Ascending aorta (tissue), 2 donors: Measurements from ENCODE around the gene MPV17L. TPM values are rescaled to one million over a fixed set of nuclear protein-coding genes. Genes with fewer than 3 reads are reported as not detected.
"Not testable (repeated sequence)": the region's sequence is repeated elsewhere in the genome, so short reads cannot be mapped to it uniquely, and the experiment has no call there.

Experiments
- DNase-seq, 2 donors: peaks; one replicate each; pipeline ENCODE4 v3.0.0-alpha.2; 2019; ENCODE audit warnings: low spot score in 2 of 2
- H3K27ac ChIP-seq, 2 donors: fragments of 200-600 bp; sonication (generic); one replicate each; pipeline ENCODE4 v1.5.1; 2016 to 2017; ENCODE audit warnings: mild to moderate bottlenecking in 1 of 2
- H3K27me3 ChIP-seq: fragments of 200-600 bp; sonication (generic); one replicate; pipeline ENCODE4 v1.5.1; 2017
- H3K36me3 ChIP-seq, 2 donors: fragments of 200-600 bp; sonication (generic); one replicate each; pipeline ENCODE4 v1.5.1; 2016
- H3K4me1 ChIP-seq, 2 donors: fragments of 200-600 bp; sonication (generic); one replicate each; pipeline ENCODE4 v1.5.1; 2016 to 2017; ENCODE audit warnings: mild to moderate bottlenecking in 1 of 2
- H3K4me3 ChIP-seq, 2 donors: fragments of 200-600 bp; sonication (generic); one replicate each; pipeline ENCODE4 v1.5.1; 2016 to 2017; ENCODE audit warnings: mild to moderate bottlenecking in 1 of 2
- H3K9me3 ChIP-seq, 2 donors: fragments of 200-600 bp; sonication (generic); one replicate each; pipeline ENCODE4 v1.5.1; 2016
- intact Hi-C: fragments of 100-400 bp; cut with DNase I; formaldehyde crosslinking; loops from one replicate; pipeline ENCODE4 v1.15.1; 2023
- total RNA-seq: library from RNA; depleted of rRNA; stranded (reverse); fragments of >200 nt; gene quantifications from one replicate; pipeline ENCODE4 v1.1.0, GENCODE V29; 2016
- TF ChIP-seq, protein P1 (sequence below), 3 experiments: fragments of 200-600 bp in 2 of 3; fragments of 450-650 bp in 1 of 3; sonication (generic) in 2 of 3; IDR thresholded peaks; one replicate each; pipeline ENCODE4 v1.5.1; 2016 to 2019; ENCODE audit warnings: antibody characterized with exemption in 3 of 3, mild to moderate bottlenecking in 1 of 3, moderate library complexity in 1 of 3

MPV17L gene
- total RNA-seq, 1 donor from 2014 or later: 0.75 TPM

DNA sequence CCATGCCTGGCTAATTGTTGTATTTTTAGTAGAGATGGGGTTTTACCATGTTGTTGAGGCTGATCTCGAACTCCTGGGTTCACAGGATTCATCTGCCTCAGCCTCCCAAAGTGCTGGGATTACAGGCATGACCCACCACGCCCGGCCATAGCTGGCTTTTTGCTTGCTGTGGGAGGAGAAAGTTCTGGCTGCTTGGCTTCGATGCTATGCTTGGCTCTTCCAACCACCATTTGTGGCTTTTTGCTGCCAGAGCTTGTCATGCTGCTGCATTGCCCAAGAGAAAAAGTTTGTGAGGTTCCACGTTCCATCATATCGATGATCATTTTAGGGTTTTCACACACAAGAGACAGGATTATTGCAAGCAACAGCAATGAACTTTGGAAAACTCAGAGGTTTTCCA is 55.1 kb downstream of the MPV17L start:
- no peaks in the 10 kb centered on the region for H3K27me3 ChIP-seq
- intact Hi-C loops: no loop called here
- no peaks in the 10 kb centered on the region for H3K9me3 ChIP-seq
- peaks cover 0 to 3% of the 10 kb centered on the region in 2 donors for H3K36me3 ChIP-seq
- peaks cover 0 to 4% of the 10 kb centered on the region in 2 donors for H3K4me1 ChIP-seq
- DNase-seq: no peak
- H3K27ac ChIP-seq: no peak overlapping the region
- no peak overlapping the region for H3K4me3 ChIP-seq
- TF ChIP-seq, protein P1, sequence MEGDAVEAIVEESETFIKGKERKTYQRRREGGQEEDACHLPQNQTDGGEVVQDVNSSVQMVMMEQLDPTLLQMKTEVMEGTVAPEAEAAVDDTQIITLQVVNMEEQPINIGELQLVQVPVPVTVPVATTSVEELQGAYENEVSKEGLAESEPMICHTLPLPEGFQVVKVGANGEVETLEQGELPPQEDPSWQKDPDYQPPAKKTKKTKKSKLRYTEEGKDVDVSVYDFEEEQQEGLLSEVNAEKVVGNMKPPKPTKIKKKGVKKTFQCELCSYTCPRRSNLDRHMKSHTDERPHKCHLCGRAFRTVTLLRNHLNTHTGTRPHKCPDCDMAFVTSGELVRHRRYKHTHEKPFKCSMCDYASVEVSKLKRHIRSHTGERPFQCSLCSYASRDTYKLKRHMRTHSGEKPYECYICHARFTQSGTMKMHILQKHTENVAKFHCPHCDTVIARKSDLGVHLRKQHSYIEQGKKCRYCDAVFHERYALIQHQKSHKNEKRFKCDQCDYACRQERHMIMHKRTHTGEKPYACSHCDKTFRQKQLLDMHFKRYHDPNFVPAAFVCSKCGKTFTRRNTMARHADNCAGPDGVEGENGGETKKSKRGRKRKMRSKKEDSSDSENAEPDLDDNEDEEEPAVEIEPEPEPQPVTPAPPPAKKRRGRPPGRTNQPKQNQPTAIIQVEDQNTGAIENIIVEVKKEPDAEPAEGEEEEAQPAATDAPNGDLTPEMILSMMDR (IDR thresholded peaks at IDR 0.05): no peak

DNA sequence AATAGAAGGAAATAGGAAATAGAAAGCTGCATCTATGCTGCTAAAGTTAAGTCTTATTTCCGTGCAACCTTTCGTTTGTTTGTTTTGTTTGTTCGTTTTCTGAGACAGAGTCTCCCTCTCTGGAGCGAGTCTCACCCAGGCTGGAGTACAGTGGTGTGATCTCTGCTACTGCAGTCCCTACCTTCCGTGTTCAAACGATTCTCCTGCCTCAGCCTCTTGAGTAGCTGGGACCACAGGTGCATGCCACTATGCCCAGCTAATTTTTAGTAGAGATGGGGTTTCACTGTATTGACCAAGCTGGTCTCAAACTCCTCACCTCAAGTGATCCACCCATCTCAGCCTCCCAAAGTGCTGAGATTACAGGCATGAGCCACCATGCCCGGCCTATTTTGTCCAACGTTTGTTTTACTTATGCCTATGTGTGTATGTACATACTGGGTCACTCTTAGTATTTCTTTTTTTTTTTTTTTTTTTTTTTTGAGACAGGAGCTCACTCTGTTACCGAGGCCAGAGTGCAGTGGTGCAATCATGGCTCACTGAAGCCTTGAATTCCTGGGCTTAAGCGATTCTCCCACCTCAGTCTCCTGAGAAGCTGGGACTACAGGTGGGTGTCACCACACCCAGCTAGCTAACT is 55.7 kb downstream of the MPV17L start:
- intact Hi-C loops: no loop called here
- H3K4me1 ChIP-seq: peaks cover 0 to 4% of the 10 kb centered on the region in 2 donors
- H3K27ac ChIP-seq: no peak overlapping the region
- H3K4me3 ChIP-seq: no peak overlapping the region
- H3K9me3 ChIP-seq: no peaks in the 10 kb centered on the region
- TF ChIP-seq, protein P1 (IDR thresholded peaks at IDR 0.05): no peak
- H3K27me3 ChIP-seq: no peaks in the 10 kb centered on the region
- peaks cover 0 to 3% of the 10 kb centered on the region in 2 donors for H3K36me3 ChIP-seq
- no peak for DNase-seq

DNA sequence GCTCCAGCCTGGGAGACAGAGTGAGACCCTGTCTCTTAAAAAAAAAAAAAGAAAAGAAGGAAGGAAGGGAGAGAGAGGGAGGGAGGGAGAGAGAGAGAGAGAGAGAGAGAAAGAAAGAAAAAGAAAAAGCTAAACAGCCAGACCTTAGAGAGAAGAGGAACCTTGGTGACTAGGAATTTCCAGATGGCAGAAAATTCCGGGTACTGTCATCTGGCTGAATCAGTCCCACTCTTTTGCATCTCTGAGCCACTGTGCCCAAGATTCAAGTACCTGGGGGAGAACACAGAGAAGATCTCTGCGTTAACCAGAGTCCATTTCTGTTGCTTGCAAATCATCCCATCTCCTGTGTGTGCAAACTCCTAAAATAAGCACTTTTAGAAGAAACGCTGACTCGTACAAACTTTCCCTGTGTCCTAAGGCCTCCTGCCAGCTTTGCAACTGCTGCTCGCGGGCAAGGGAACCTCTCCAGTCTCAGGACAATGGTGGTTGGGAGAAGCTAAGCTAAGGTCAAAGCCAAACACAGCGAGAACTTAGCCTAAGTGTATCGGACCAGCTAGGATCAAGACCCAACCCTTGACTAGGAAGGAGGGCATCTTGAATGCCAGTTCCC is 56.8 kb downstream of the MPV17L start:
- no peak overlapping the region for H3K4me3 ChIP-seq
- no peaks in the 10 kb centered on the region for H3K9me3 ChIP-seq
- TF ChIP-seq, protein P1 (IDR thresholded peaks at IDR 0.05): no peak

DNA sequence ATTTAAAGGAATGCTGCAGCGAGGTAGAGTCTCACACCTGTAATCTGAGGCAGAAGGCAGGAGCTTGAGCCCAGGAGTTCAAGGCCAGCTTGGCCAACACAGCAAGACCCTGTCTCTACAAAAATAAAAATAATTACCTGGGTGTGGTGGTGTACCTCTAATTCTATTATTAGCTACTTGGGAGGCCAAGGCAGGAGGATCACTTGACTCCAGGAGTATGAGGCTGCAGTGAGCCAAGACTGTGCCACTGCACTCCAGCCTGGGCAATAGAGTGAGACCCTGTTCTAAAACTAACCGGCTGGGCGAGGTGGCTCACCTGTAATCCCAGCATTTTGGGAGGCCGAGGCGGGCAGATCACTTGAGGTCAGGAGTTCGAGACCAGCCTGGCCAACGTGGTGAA is 57.7 kb downstream of the MPV17L start:
- intact Hi-C loops, DNase-seq, H3K4me3 ChIP-seq, H3K27ac ChIP-seq, H3K9me3 ChIP-seq, H3K36me3 ChIP-seq, H3K27me3 ChIP-seq, H3K4me1 ChIP-seq: not testable (repeated sequence)

More for the DNA sequence above, 56.8 kb downstream of the MPV17L start:
- no peaks in the 10 kb centered on the region for H3K27me3 ChIP-seq
- H3K36me3 ChIP-seq: peaks cover 0 to 3% of the 10 kb centered on the region in 2 donors
- DNase-seq: no peak
- peaks cover 0 to 4% of the 10 kb centered on the region in 2 donors for H3K4me1 ChIP-seq
- H3K27ac ChIP-seq: no peak overlapping the region
- intact Hi-C loops: no loop called here

DNA sequence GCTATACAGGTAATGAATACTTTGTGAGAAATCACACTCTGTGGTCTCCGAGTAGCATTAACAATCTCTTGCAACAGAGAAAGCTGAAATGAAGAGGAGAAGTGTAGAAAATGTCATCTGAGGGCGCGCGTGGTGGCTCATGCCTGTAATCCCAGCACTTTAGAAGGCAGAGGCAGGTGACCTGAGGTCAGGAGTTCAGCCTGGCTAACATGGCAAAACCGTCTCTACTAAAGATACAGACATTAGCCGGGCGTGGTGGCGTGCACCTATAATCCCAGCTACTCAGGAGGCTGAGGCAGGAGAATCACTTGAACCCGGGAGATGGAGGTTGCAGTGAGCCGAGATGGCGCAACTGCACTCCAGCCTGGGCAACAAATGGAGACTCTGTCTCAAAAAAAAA is 59.4 kb downstream of the MPV17L start:
- intact Hi-C loops, H3K27ac ChIP-seq, H3K36me3 ChIP-seq, H3K27me3 ChIP-seq, H3K4me1 ChIP-seq, H3K4me3 ChIP-seq, DNase-seq, H3K9me3 ChIP-seq: not testable (repeated sequence)

DNA sequence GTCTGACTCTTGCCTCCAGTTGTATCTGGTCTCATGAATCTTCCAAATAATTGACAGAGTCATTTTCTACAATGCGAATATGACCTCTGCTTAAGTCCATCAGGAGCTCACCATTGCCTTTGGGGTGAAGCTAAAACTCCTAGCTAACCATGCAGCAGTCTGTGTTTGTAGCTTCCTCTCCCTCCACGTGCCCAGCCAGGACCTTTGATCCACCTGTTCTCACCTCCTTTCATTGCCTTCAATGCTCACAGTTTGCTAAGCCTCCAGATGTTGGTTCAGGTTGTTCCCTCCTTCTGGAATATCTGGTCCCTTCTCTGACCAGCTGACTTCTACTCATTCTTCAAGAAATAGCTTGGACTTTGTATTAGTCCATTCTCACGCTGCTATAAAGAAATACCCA is 61.8 kb downstream of the MPV17L start:
- Histone ChIP-seq H3K9me3 (no peaks in the 10 kb centered on the region), H3K4me1 (peaks cover 0 to 9% of the 10 kb centered on the region in 2 donors), H3K4me3 (no peak overlapping the region), H3K27me3 (no peaks in the 10 kb centered on the region), H3K27ac (no peak overlapping the region), H3K36me3 (no peaks in the 10 kb centered on the region)
- TF ChIP-seq, protein P1 (IDR thresholded peaks at IDR 0.05): no peak
- no peak for DNase-seq
- intact Hi-C loops: no loop called here
